Keratinocyte (primary cell): ENCODE measurements around the gene TXNRD1. TPM values are rescaled to one million over a fixed set of nuclear protein-coding genes. Genes with fewer than 3 reads are reported as not detected.
A peak's percentile ranks its signal among the peaks of the same experiment; 100 is the strongest.

Source experiments
- DNase-seq: peaks from one replicate; pipeline ENCODE4 v3.0.0-alpha.2; 2011; ENCODE audit warnings: low read depth, missing footprints, low spot score
- FAIRE-seq: peaks from 2 replicates; lab custom pipeline; 2011; peaks lifted over from hg19 to GRCh38; lab: Jason Lieb, UNC
- H2AFZ ChIP-seq: 2 replicates; pipeline ENCODE4 v1.6.0; 2012; ENCODE audit warnings: low read length, control low read depth, inconsistent platforms; ENCODE audit not compliant: control insufficient read depth
- H3K27ac ChIP-seq: 2 replicates; pipeline ENCODE4 v1.5.1; 2011; ENCODE audit warnings: low read length; ENCODE audit not compliant: control insufficient read depth, insufficient read depth
- H3K27me3 ChIP-seq: 3 replicates; pipeline ENCODE4 v1.6.0; 2011; ENCODE audit warnings: low read length; ENCODE audit not compliant: control insufficient read depth, insufficient read depth; ENCODE audit errors: extremely low read depth
- H3K36me3 ChIP-seq, 2 experiments: 2 replicates in 1 of 2; 3 replicates in 1 of 2; pipeline ENCODE4 v1.5.1; 2011; ENCODE audit warnings: low read length in 2 of 2, mild to moderate bottlenecking in 1 of 2; ENCODE audit not compliant: control insufficient read depth in 2 of 2, insufficient read depth in 2 of 2; ENCODE audit errors: extremely low read depth in 1 of 2
- H3K4me1 ChIP-seq: 3 replicates; pipeline ENCODE4 v1.5.1; 2011; ENCODE audit warnings: low read length; ENCODE audit not compliant: control insufficient read depth, insufficient read depth; ENCODE audit errors: extremely low read depth
- H3K4me2 ChIP-seq: 3 replicates; pipeline ENCODE4 v1.6.0; 2011; ENCODE audit warnings: low read depth, low read length; ENCODE audit not compliant: control insufficient read depth, insufficient read depth; ENCODE audit errors: extremely low read depth
- H3K4me3 ChIP-seq, 3 experiments: fragments of 200-600 bp in 1 of 3; sonication (generic) in 1 of 3; 2 replicates in 2 of 3; 3 replicates in 1 of 3; pipeline ENCODE4 v1.5.1; 2011 to 2016; ENCODE audit warnings: low read length in 3 of 3, mild to moderate bottlenecking in 3 of 3, control low read depth in 2 of 3, inconsistent platforms in 1 of 3, low read depth in 1 of 3, mixed read lengths in 1 of 3, mixed run types in 1 of 3, moderate library complexity in 1 of 3; ENCODE audit not compliant: control insufficient read depth in 2 of 3, insufficient read depth in 2 of 3; ENCODE audit errors: extremely low read depth in 1 of 3
- H3K79me2 ChIP-seq: 2 replicates; pipeline ENCODE4 v1.6.0; 2012; ENCODE audit warnings: low read length; ENCODE audit not compliant: control insufficient read depth, insufficient read depth
- H3K9ac ChIP-seq: 3 replicates; pipeline ENCODE4 v1.6.0; 2011; ENCODE audit warnings: low read length; ENCODE audit not compliant: control insufficient read depth, insufficient read depth; ENCODE audit errors: extremely low read depth
- H3K9me1 ChIP-seq: 3 replicates; pipeline ENCODE4 v1.6.0; 2011; ENCODE audit warnings: low read length; ENCODE audit not compliant: control insufficient read depth, insufficient read depth; ENCODE audit errors: extremely low read depth
- H3K9me3 ChIP-seq: 2 replicates; pipeline ENCODE4 v1.5.1; 2012; ENCODE audit warnings: low read depth, low read length; ENCODE audit not compliant: control insufficient read depth
- H4K20me1 ChIP-seq: 3 replicates; pipeline ENCODE4 v1.6.0; 2011; ENCODE audit warnings: low read length; ENCODE audit not compliant: control insufficient read depth, insufficient read depth; ENCODE audit errors: extremely low read depth
- CTCF ChIP-seq, 3 experiments: IDR thresholded peaks in 1 of 3; conservative IDR thresholded peaks in 1 of 3; optimal IDR thresholded peaks in 1 of 3; 2 replicates in 2 of 3; 3 replicates in 1 of 3; pipeline versions ENCODE3 to v1.5.1; 2011; ENCODE audit warnings: low read length in 3 of 3, mild to moderate bottlenecking in 3 of 3, moderate library complexity in 2 of 3, control low read depth in 1 of 3, inconsistent platforms in 1 of 3; ENCODE audit not compliant: insufficient read depth in 2 of 3; ENCODE audit errors: extremely low read depth in 1 of 3
- EZH2 ChIP-seq: IDR thresholded peaks from one replicate; pipeline ENCODE4 v1.6.1; 2012; ENCODE audit warnings: inconsistent platforms, mild to moderate bottlenecking, low read length, moderate library complexity
- dilution Hi-C: fragments of 300-500 bp; cut with MboI; formaldehyde crosslinking; loops from one replicate; pipeline ENCODE4 v1.7.0; 2020; ENCODE audit warnings: low sequenced_read_pairs; ENCODE audit not compliant: extremely low pct_ligation_motif_present
- polyA plus RNA-seq, 5 experiments: library from polyadenylated mRNA; depleted of rRNA in 3 of 5; stranded (reverse) in 3 of 5; stranded (forward) in 1 of 5; unstranded in 1 of 5; fragments of >200 nt; gene quantifications; 1 replicate in 1 of 5; 2 replicates in 3 of 5; 3 replicates in 1 of 5; pipeline versions ENCODE4 v1.2.1 to v1.2.3, GENCODE V29; 2011 to 2012; ENCODE audit warnings: missing spikeins in 2 of 5, low read depth in 1 of 5, low replicate concordance in 1 of 5

The TXNRD1 gene
- polyA plus RNA-seq, 1 donor (not counting 4 experiments of a cell fraction or from before 2014, with no cell fraction given), result 88.9 TPM

DNA sequence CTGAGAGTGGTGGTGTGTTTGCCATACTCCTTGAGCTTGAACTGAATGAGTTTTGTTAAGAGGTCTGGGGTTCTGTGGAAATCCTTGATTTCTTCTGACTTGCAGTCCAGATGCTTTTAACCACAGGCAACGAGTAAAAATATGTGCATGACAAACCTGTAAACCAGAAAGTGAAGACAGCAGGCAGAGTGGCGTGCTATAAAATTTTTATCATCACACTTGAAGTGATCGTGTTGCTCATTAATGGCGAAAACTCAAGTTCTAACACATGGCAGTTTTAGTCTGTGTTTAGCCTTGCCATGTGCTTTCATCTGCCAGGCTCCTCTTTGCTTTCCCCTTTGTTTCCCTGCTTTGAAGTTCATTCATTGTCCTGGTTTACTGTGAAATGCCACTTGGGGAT lies 28.0 kb downstream of the TXNRD1 start:
- peak overlapping the region; percentile 38 for H2AFZ ChIP-seq
- no peak overlapping the region for H3K9ac ChIP-seq
- TF ChIP-seq CTCF (optimal IDR thresholded peaks at IDR 0.05 in 1 of 3, IDR thresholded peaks at IDR 0.05 in 1 of 3, conservative IDR thresholded peaks at IDR 0.05 in 1 of 3; ENCODE audit: extremely low read depth in 1 of 3, insufficient read depth in 2 of 3, low read length in 3 of 3), result no peak
- TF ChIP-seq EZH2, result no peak
- DNase-seq, result no peak
- dilution Hi-C loops, result no loop called here
- no peaks in the 10 kb centered on the region for H3K4me1 ChIP-seq
- FAIRE-seq, result no peak
- no peaks in the 10 kb centered on the region for H3K27me3 ChIP-seq
- no peaks in the 10 kb centered on the region for H3K36me3 ChIP-seq
- H3K4me2 ChIP-seq, result no peak overlapping the region
- H3K9me3 ChIP-seq, result no peaks in the 10 kb centered on the region
- H3K27ac ChIP-seq, result no peak overlapping the region
- H3K79me2 ChIP-seq, result no peaks in the 10 kb centered on the region
- no peak overlapping the region for H3K4me3 ChIP-seq
- H3K9me1 ChIP-seq, result no peaks in the 10 kb centered on the region
- H4K20me1 ChIP-seq, result no peaks in the 10 kb centered on the region

GRCh38 chr12:104243971-104244370 lies 28.4 kb downstream of the TXNRD1 start:
- TF ChIP-seq EZH2, result no peak
- TF ChIP-seq CTCF (optimal IDR thresholded peaks at IDR 0.05 in 1 of 3, IDR thresholded peaks at IDR 0.05 in 1 of 3, conservative IDR thresholded peaks at IDR 0.05 in 1 of 3; ENCODE audit: extremely low read depth in 1 of 3, insufficient read depth in 2 of 3, low read length in 3 of 3), result no peak
- no peaks in the 10 kb centered on the region for H3K79me2 ChIP-seq
- H3K4me3 ChIP-seq, result no peak overlapping the region
- dilution Hi-C loops, result no loop called here
- H3K27ac ChIP-seq, result no peak overlapping the region
- H2AFZ ChIP-seq, result peak overlapping the region; percentile 38
- H3K4me2 ChIP-seq, result no peak overlapping the region
- no peak overlapping the region for H3K9ac ChIP-seq
- H4K20me1 ChIP-seq, result no peaks in the 10 kb centered on the region
- no peaks in the 10 kb centered on the region for H3K27me3 ChIP-seq
- FAIRE-seq, result no peak
- DNase-seq, result no peak
- no peaks in the 10 kb centered on the region for H3K9me1 ChIP-seq
- no peaks in the 10 kb centered on the region for H3K36me3 ChIP-seq
- no peaks in the 10 kb centered on the region for H3K4me1 ChIP-seq
- no peaks in the 10 kb centered on the region for H3K9me3 ChIP-seq
